ENCODE measurements around the gene FAM168A.

DNA sequence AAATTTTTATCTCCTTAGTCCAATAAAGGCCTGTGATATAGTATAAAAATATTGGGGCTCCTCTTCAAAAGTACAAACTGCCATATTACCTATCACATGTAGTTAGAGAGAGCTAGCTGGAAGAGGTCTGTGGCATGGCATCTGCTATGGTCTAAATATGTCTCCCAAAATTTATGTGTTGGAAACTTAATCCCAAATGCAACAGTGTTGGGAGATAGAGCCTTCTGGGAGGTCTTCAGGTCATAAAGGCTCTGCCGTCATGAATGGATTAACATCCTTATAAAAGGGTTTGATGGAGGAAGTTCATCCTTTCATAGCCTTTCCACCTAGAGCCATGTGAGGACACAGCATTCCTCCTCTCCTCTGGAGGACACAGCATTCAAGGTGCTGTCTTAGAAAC lies 116.3 kb downstream of the FAM168A start:
- TF ChIP-seq, protein P1, sequence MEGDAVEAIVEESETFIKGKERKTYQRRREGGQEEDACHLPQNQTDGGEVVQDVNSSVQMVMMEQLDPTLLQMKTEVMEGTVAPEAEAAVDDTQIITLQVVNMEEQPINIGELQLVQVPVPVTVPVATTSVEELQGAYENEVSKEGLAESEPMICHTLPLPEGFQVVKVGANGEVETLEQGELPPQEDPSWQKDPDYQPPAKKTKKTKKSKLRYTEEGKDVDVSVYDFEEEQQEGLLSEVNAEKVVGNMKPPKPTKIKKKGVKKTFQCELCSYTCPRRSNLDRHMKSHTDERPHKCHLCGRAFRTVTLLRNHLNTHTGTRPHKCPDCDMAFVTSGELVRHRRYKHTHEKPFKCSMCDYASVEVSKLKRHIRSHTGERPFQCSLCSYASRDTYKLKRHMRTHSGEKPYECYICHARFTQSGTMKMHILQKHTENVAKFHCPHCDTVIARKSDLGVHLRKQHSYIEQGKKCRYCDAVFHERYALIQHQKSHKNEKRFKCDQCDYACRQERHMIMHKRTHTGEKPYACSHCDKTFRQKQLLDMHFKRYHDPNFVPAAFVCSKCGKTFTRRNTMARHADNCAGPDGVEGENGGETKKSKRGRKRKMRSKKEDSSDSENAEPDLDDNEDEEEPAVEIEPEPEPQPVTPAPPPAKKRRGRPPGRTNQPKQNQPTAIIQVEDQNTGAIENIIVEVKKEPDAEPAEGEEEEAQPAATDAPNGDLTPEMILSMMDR (IDR thresholded peaks at IDR 0.05) = no peak
- no peak for TF ChIP-seq EZH2phosphoT487 (IDR thresholded peaks at IDR 0.05)
